ENCODE results near the gene KAZALD1.

The KAZALD1 gene

DNA sequence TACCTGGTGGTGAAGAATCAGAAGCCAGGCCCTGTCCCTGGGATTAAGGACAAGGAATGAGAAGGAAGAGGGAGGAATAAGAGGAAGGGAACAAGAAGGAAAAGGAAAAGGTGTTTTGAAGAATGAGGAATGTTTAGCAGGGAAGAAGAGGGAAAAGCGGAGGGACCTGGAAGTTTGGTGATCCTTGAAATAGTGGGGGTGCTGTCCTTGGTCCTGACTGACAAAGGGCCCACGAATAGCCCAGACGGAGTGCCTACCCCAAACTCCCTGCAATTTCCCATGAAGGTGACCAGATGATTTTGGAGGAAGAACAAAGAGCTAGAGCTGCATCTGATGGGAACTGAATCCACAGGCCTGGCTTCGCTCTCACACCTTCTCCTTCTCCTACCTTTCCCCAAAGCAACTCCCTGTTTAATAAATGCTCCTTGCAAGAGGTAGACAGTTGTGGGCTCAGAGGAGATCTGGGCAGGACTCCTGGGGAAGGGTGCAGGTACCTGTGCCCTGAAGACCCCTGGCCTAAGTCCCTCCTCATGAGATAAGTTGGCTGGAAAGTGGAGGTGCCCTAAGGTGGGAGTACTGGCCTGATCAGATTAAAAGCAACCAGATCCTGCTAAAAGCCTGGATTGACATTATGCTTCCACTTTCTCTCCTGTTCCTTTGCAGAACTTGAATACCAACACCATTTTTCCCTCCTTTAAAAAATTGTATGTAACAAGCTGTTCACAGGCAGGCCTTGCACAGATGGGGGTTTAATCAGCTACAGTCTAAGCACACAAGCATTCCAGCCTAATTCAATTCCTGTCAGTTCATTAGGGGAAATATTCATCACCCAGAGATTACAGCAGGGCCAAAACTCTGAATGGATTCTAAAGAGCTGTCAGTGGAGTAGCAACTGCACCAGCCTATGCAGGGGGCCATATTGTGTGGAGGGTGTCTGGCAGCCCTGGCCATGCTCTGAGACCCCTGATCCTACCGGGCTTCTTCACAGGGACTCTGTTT, 19.4 kb downstream of the KAZALD1 start:
- Mint-ChIP-seq H3K27ac (no peak overlapping the region), H3K36me3 (ENCODE audit: low read depth) (no peaks in the 10 kb centered on the region), H3K27me3 (ENCODE audit: low read depth) (peaks cover 39% of the 10 kb centered on the region), H3K4me1 (ENCODE audit: low read depth) (no peaks in the 10 kb centered on the region), H3K9me3 (no peaks in the 10 kb centered on the region), H3K4me3 (no peak overlapping the region)

GRCh38 chr10:101085846-101086245, 24.1 kb downstream of the KAZALD1 start:
- Mint-ChIP-seq H3K4me1 (ENCODE audit: low read depth) (no peaks in the 10 kb centered on the region), H3K9me3 (no peaks in the 10 kb centered on the region)

DNA sequence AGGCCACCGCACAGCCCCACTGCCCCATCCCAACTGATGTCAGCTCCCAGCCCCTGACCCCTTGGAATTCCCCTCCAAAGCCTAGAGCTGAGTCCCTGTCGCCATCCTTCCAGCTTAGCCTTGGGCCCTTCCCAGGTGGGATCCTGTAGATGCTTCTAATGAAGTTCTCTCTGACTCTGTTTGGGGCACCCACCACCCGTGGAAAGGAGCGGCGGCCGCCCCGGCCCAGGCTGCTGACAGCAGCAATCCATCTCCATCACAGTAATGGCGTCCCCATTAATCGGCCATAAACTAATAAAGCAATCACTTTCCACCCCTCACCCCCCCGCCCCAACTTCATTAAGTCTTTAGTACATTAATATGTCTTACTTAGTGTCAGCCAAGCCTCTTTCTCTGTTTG, 25.6 kb downstream of the KAZALD1 start:
- peaks cover 52% of the 10 kb centered on the region for H3K27me3 Mint-ChIP-seq (ENCODE audit: low read depth)
- no peaks in the 10 kb centered on the region for H3K4me1 Mint-ChIP-seq (ENCODE audit: low read depth)
- H3K4me3 Mint-ChIP-seq = no peak overlapping the region
- no peaks in the 10 kb centered on the region for H3K9me3 Mint-ChIP-seq
- no peaks in the 10 kb centered on the region for H3K36me3 Mint-ChIP-seq (ENCODE audit: low read depth)
- H3K27ac Mint-ChIP-seq = no peak overlapping the region

More at GRCh38 chr10:101085846-101086245, 24.1 kb downstream of the KAZALD1 start:
- H3K27me3 Mint-ChIP-seq (ENCODE audit: low read depth) = peaks cover 52% of the 10 kb centered on the region
- no peak overlapping the region for H3K27ac Mint-ChIP-seq
- no peaks in the 10 kb centered on the region for H3K36me3 Mint-ChIP-seq (ENCODE audit: low read depth)
- no peak overlapping the region for H3K4me3 Mint-ChIP-seq

DNA sequence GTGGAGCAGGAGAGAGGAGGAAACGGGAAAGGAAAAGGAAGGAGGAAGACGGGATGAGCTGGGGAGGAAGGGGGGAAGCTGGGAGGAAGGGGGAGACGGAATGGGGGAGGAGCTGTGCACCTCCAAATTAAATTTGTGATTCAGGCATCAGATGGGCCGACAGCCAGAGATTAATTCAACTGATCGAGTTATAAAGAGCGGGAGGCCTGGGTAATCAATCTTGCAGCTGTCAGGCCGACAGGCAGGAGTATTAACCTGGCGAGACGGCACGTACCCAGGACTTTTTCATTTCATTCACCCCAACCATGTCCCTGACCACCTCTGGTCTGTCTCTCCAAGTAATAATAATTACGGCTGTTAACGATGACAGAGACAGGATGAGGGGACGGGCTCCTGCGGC, 26.2 kb downstream of the KAZALD1 start:
- Mint-ChIP-seq H3K4me3 (no peak overlapping the region), H3K9me3 (no peaks in the 10 kb centered on the region), H3K4me1 (ENCODE audit: low read depth) (no peaks in the 10 kb centered on the region), H3K27me3 (ENCODE audit: low read depth) (peaks cover 48% of the 10 kb centered on the region), H3K36me3 (ENCODE audit: low read depth) (no peaks in the 10 kb centered on the region), H3K27ac (no peak overlapping the region)

DNA sequence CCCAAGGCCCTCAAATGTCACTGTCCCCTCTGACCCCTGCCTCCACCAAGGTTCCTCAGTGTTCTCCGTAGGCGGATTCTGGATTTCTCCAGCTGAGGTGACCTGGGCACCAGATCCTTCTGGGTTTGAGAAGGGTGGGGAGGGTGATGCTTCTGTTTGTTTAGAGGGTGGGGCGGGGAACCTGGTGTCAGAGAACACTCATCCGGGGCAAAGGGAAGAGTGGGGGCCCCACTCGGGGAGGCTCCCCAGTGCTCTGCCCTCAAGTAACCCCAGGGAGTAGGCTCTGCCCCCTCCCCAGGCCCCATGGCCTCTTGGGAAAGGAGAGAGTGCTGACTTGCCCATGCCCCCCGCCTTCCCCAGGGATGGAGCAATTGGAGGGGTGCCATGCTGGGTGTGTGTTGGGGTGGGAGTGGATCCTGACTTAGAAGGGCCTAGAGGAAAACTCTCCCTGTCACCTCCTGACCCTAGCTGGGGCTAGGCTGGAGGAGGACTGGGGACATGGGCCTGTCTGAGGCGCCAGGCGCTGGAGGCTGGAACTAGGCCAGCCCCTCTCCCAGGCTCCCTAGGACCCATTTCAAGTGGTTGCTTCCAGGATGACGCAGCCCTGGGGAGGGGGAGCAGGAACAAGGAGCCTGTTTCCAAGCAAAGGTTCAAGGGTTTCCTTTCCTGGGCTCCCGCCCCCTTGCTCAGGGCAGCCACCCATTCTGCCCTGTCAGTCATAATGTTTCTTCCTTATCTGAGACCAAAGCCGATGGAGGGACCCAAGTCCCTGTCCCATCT, 27.9 kb downstream of the KAZALD1 start:
- Mint-ChIP-seq H3K27ac (no peak overlapping the region), H3K36me3 (ENCODE audit: low read depth) (no peaks in the 10 kb centered on the region), H3K4me3 (no peak overlapping the region), H3K4me1 (ENCODE audit: low read depth) (no peaks in the 10 kb centered on the region), H3K27me3 (ENCODE audit: low read depth) (peaks cover 39% of the 10 kb centered on the region), H3K9me3 (no peaks in the 10 kb centered on the region)

- Mint-ChIP-seq H3K27ac (no peak overlapping the region), H3K36me3 (ENCODE audit: low read depth) (no peaks in the 10 kb centered on the region), H3K9me3 (no peaks in the 10 kb centered on the region), H3K4me1 (ENCODE audit: low read depth) (peaks cover 2% of the 10 kb centered on the region), H3K4me3 (no peak overlapping the region), H3K27me3 (ENCODE audit: low read depth) (peaks cover 38% of the 10 kb centered on the region)
Observed at GRCh38 chr10:101090597-101090996, 28.8 kb downstream of the KAZALD1 start.

GRCh38 chr10:101091546-101092290, 29.9 kb downstream of the KAZALD1 start:
- Mint-ChIP-seq H3K9me3 (no peaks in the 10 kb centered on the region), H3K4me1 (ENCODE audit: low read depth) (peaks cover 3% of the 10 kb centered on the region), H3K4me3 (no peak overlapping the region), H3K27me3 (ENCODE audit: low read depth) (peaks cover 40% of the 10 kb centered on the region), H3K27ac (no peak overlapping the region), H3K36me3 (ENCODE audit: low read depth) (no peaks in the 10 kb centered on the region)

DNA sequence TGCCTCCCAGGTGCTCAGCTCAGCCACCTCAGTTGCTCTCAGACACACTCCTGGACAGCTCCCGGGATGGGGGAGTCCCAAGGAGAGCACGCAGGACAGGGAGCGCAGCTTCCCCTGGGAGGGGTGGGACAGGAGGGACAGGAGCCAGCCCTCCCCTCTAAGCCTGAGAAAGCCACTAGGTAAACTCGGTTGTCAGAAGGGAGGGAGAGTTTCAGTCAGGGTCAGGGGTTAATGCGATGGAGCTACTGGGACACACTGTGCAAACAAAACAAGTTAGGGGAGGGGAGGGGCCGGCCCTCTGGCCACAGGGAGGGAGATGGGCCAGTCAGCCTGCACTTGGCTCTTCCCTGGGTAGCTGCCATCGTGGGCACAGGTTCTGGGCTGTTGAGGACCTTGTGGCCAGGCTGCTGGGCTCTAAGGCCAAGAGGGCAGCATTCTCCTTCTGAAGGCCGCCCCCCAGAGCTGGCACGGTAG, 31.1 kb downstream of the KAZALD1 start:
- no peaks in the 10 kb centered on the region for H3K36me3 Mint-ChIP-seq (ENCODE audit: low read depth)
- H3K4me3 Mint-ChIP-seq = no peak overlapping the region
- no peaks in the 10 kb centered on the region for H3K9me3 Mint-ChIP-seq
- no peak overlapping the region for H3K27ac Mint-ChIP-seq
- peaks cover 3% of the 10 kb centered on the region for H3K4me1 Mint-ChIP-seq (ENCODE audit: low read depth)
- peaks cover 31% of the 10 kb centered on the region for H3K27me3 Mint-ChIP-seq (ENCODE audit: low read depth)

GRCh38 chr10:101094121-101094879, 32.5 kb downstream of the KAZALD1 start:
- Mint-ChIP-seq H3K4me1 (ENCODE audit: low read depth) (peaks cover 3% of the 10 kb centered on the region), H3K27ac (no peak overlapping the region), H3K4me3 (no peak overlapping the region), H3K27me3 (ENCODE audit: low read depth) (peaks cover 23% of the 10 kb centered on the region), H3K9me3 (no peaks in the 10 kb centered on the region), H3K36me3 (ENCODE audit: low read depth) (no peaks in the 10 kb centered on the region)

- H3K4me3 Mint-ChIP-seq = no peak overlapping the region
- no peak overlapping the region for H3K27ac Mint-ChIP-seq
- peaks cover 3% of the 10 kb centered on the region for H3K4me1 Mint-ChIP-seq (ENCODE audit: low read depth)
- peaks cover 30% of the 10 kb centered on the region for H3K27me3 Mint-ChIP-seq (ENCODE audit: low read depth)
- no peaks in the 10 kb centered on the region for H3K36me3 Mint-ChIP-seq (ENCODE audit: low read depth)
- H3K9me3 Mint-ChIP-seq = no peaks in the 10 kb centered on the region
Observed at GRCh38 chr10:101095004-101095403, 33.2 kb downstream of the KAZALD1 start.

DNA sequence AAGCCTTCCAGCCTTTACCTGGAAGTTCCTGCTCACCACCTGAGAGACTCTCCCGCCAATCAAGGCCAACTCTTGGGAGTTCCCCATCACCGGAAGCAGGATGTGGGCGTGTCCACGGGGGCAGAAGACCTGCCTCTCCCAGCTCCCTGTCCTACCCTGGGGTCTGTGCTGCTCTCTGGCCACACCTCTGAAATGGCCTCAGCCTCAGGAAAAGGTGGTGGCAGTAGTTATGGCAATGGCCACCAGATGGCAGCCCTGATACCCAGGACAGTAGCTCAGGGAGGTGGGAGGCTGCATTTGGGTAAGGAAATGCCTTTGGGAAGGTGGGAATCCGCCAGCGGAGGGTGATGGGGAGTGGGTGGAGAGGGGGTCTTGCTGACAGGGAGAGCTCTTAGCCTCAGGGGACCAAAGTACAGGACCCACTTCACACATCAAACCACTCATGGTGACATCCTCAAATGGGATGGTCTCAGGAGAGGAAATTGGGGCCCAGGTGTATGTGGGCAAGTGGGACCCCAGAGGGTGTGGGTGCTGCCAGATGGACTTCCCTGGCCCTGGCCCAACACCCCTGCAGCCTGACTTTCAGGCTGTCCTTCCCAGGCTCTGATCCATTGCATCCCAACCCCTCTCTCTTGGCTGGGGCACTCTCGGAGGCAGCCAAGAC, 33.9 kb downstream of the KAZALD1 start:
- H3K27ac Mint-ChIP-seq = no peak overlapping the region
- H3K4me3 Mint-ChIP-seq = no peak overlapping the region
- H3K4me1 Mint-ChIP-seq (ENCODE audit: low read depth) = peaks cover 3% of the 10 kb centered on the region
- H3K36me3 Mint-ChIP-seq (ENCODE audit: low read depth) = no peaks in the 10 kb centered on the region
- H3K9me3 Mint-ChIP-seq = no peaks in the 10 kb centered on the region
- H3K27me3 Mint-ChIP-seq (ENCODE audit: low read depth) = peaks cover 27% of the 10 kb centered on the region

DNA sequence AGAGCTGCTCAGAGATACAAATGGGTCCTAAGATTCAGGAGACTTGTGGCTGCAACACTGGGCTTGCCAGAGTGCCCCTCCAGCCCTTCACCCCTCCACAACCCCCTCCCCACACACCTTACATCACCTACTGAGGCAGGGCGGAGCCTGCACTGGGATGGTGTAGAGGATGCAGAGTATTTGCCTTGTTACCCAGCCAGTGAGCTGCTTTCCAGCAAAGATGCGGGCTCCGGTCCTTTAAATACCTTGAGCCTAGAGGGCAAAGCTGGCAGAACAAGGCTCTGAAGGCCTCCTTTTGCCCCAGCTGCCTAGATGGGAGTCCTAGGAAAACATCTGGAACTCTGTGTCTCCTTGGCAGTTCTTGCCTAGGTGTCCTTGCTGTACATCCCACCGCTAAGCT, 34.6 kb downstream of the KAZALD1 start:
- Mint-ChIP-seq H3K27ac (no peak overlapping the region), H3K9me3 (no peaks in the 10 kb centered on the region), H3K4me1 (ENCODE audit: low read depth) (peaks cover 3% of the 10 kb centered on the region), H3K4me3 (no peak overlapping the region), H3K27me3 (ENCODE audit: low read depth) (peaks cover 26% of the 10 kb centered on the region), H3K36me3 (ENCODE audit: low read depth) (no peaks in the 10 kb centered on the region)

DNA sequence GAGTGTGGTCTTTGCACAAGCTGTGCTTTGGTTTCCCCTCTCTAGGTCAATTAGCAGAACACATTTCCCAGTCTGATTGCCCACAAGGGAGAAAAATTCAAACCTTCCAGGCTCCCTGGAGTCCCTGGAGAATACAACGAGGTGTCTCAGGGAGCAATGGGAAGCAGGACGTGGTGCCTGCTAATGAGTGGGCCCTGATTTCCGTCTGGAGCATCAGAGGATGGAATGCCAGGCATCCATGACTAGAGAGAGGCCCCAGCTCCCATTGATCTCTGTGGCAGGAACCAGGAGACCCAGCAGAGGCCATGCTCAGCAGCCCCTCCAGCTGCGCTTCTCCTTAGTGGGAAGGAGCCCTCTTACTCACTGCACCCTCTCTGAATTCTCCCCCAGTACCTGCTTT, 36.1 kb downstream of the KAZALD1 start:
- no peak overlapping the region for H3K27ac Mint-ChIP-seq
- peaks cover 25% of the 10 kb centered on the region for H3K27me3 Mint-ChIP-seq (ENCODE audit: low read depth)
- no peaks in the 10 kb centered on the region for H3K9me3 Mint-ChIP-seq
- H3K36me3 Mint-ChIP-seq (ENCODE audit: low read depth) = no peaks in the 10 kb centered on the region
- no peak overlapping the region for H3K4me3 Mint-ChIP-seq
- peaks cover 3% of the 10 kb centered on the region for H3K4me1 Mint-ChIP-seq (ENCODE audit: low read depth)

Data from T-helper 1 cell treated with Interleukin-12 subunit alpha and Interleukin-12 subunit beta and Interleukin-4 antibody, amounts not matched to agents 30 μg/mL and 1 μg/mL, for 36 hours (primary cell).